ENCODE data around the gene TYMP. TPM values are rescaled to one million over a fixed set of nuclear protein-coding genes. Genes with fewer than 3 reads are reported as not detected.
A peak's percentile ranks its signal among the peaks of the same experiment; 100 is the strongest.

The TYMP gene
- total RNA-seq, 1 donor from 2014 or later: 56.6 TPM

GRCh38 chr22:50531962-50532674 is 2.3 kb upstream of the TYMP start:
- DNase-seq (ENCODE audit: low read depth) (peak; percentile 38), FAIRE-seq (no peak)
- no peak for TF ChIP-seq CTCF (IDR thresholded peaks at IDR 0.05; ENCODE audit: insufficient read depth, low read length, severe bottlenecking)

GRCh38 chr22:50531546-50531961 is 1.7 kb upstream of the TYMP start:
- peak; percentile 35 for DNase-seq (ENCODE audit: low read depth)
- H3K27me3 ChIP-seq (ENCODE audit: control insufficient read depth, insufficient read depth, low read length): no peaks in the 10 kb centered on the region
- no peak for TF ChIP-seq CTCF (IDR thresholded peaks at IDR 0.05; ENCODE audit: insufficient read depth, low read length, severe bottlenecking)
- peak overlapping the region; percentile 78 for H3K4me3 ChIP-seq (ENCODE audit: low read depth, low read length)
- no peak for FAIRE-seq
- H3K36me3 ChIP-seq (ENCODE audit: control insufficient read depth, insufficient read depth, low read length): peaks cover 6% of the 10 kb centered on the region

More at GRCh38 chr22:50531962-50532674, 2.3 kb upstream of the TYMP start:
- H3K4me3 ChIP-seq (ENCODE audit: low read depth, low read length): peak overlapping the region; percentile 78
- H3K36me3 ChIP-seq (ENCODE audit: control insufficient read depth, insufficient read depth, low read length): peaks cover 6% of the 10 kb centered on the region
- no peaks in the 10 kb centered on the region for H3K27me3 ChIP-seq (ENCODE audit: control insufficient read depth, insufficient read depth, low read length)

GRCh38 chr22:50530877-50531545 is 1.2 kb upstream of the TYMP start:
- DNase-seq (ENCODE audit: low read depth): peak; percentile 76
- FAIRE-seq: no peak
- Histone ChIP-seq H3K36me3 (ENCODE audit: control insufficient read depth, insufficient read depth, low read length) (peaks cover 6% of the 10 kb centered on the region), H3K4me3 (ENCODE audit: low read depth, low read length) (peak overlapping the region; percentile 78), H3K27me3 (ENCODE audit: control insufficient read depth, insufficient read depth, low read length) (no peaks in the 10 kb centered on the region)
- TF ChIP-seq CTCF (IDR thresholded peaks at IDR 0.05; ENCODE audit: insufficient read depth, low read length, severe bottlenecking): no peak

- TF ChIP-seq CTCF (IDR thresholded peaks at IDR 0.05; ENCODE audit: insufficient read depth, low read length, severe bottlenecking): no peak
- no peak for DNase-seq (ENCODE audit: low read depth)
- Histone ChIP-seq H3K27me3 (ENCODE audit: control insufficient read depth, insufficient read depth, low read length) (no peaks in the 10 kb centered on the region), H3K4me3 (ENCODE audit: low read depth, low read length) (peak overlapping the region; percentile 78), H3K36me3 (ENCODE audit: control insufficient read depth, insufficient read depth, low read length) (peaks cover 6% of the 10 kb centered on the region)
- FAIRE-seq: no peak
These were observed 716 bp upstream of the TYMP start for GRCh38 chr22:50530580-50530876.

GRCh38 chr22:50529416-50529896 is 356 bp downstream of the TYMP start:
- no peak for TF ChIP-seq CTCF (IDR thresholded peaks at IDR 0.05; ENCODE audit: insufficient read depth, low read length, severe bottlenecking)

More at GRCh38 chr22:50529416-50529896, 356 bp downstream of the TYMP start:
- no peak for DNase-seq (ENCODE audit: low read depth)
- no peaks in the 10 kb centered on the region for H3K27me3 ChIP-seq (ENCODE audit: control insufficient read depth, insufficient read depth, low read length)
- H3K36me3 ChIP-seq (ENCODE audit: control insufficient read depth, insufficient read depth, low read length): peaks cover 8% of the 10 kb centered on the region
- FAIRE-seq: no peak
- H3K4me3 ChIP-seq (ENCODE audit: low read depth, low read length): peak overlapping the region; percentile 78

Data from bronchial epithelial cell (primary cell).